Measurements from ENCODE around the gene PCDHGB4.

Gene PCDHGB4

GRCh38 chr5:141383345-141383744 is 4.2 kb upstream of the PCDHGB4 start:
- no peak overlapping the region for H2BK5ac ChIP-seq (ENCODE audit: low read length)
- WGBS (ENCODE audit: extremely low coverage, insufficient coverage, low lambda C conversion rate) = no CpG with 5 or more reads among the region's 21 CpGs
- H3K79me1 ChIP-seq (ENCODE audit: low read length) = no peaks in the 10 kb centered on the region
- no peak overlapping the region for H3K27ac ChIP-seq (ENCODE audit: low read depth, low read length)
- H3K27me3 ChIP-seq (ENCODE audit: insufficient read depth, low read length, poor library complexity) = no peaks in the 10 kb centered on the region
- H2AK5ac ChIP-seq (ENCODE audit: low read length) = no peak overlapping the region
- DNase-seq = no peak
- no peak overlapping the region for H3K4me2 ChIP-seq (ENCODE audit: low read length)
- no peaks in the 10 kb centered on the region for H3K36me3 ChIP-seq (ENCODE audit: control insufficient read depth, insufficient read depth, low read length)
- no peak overlapping the region for H2BK15ac ChIP-seq (replicated peaks; ENCODE audit: low read depth)
- H3K4ac ChIP-seq (ENCODE audit: low read depth, low read length) = no peak overlapping the region
- H3K18ac ChIP-seq (ENCODE audit: low read length) = no peak overlapping the region
- no peaks in the 10 kb centered on the region for H3K4me1 ChIP-seq (ENCODE audit: control insufficient read depth, low read depth, low read length)
- no peak overlapping the region for H3K4me3 ChIP-seq (ENCODE audit: low read length)
- H2BK120ac ChIP-seq (ENCODE audit: low read depth, low read length) = no peak overlapping the region
- no peak overlapping the region for H3K23ac ChIP-seq (ENCODE audit: low read length)
- no peak overlapping the region for H4K8ac ChIP-seq (ENCODE audit: low read depth, low read length)
- H4K5ac ChIP-seq (ENCODE audit: low read length) = no peak overlapping the region
- no peak overlapping the region for H3K9ac ChIP-seq (ENCODE audit: low read length)
- H3K56ac ChIP-seq (ENCODE audit: low read length) = no peak overlapping the region
- no peaks in the 10 kb centered on the region for H3K79me2 ChIP-seq (ENCODE audit: control insufficient read depth, insufficient read depth, low read length)

- H3K9ac ChIP-seq (ENCODE audit: low read length) = no peak overlapping the region
- no peak overlapping the region for H3K27ac ChIP-seq (ENCODE audit: low read depth, low read length)
- H4K5ac ChIP-seq (ENCODE audit: low read length) = no peak overlapping the region
- DNase-seq = no peak
- no peaks in the 10 kb centered on the region for H3K4me1 ChIP-seq (ENCODE audit: control insufficient read depth, low read depth, low read length)
- H3K36me3 ChIP-seq (ENCODE audit: control insufficient read depth, insufficient read depth, low read length) = no peaks in the 10 kb centered on the region
- H3K4me3 ChIP-seq (ENCODE audit: low read length) = no peak overlapping the region
- no CpG with 5 or more reads among the region's 43 CpGs for WGBS (ENCODE audit: extremely low coverage, insufficient coverage, low lambda C conversion rate)
- no peak overlapping the region for H3K23ac ChIP-seq (ENCODE audit: low read length)
- no peak overlapping the region for H3K56ac ChIP-seq (ENCODE audit: low read length)
- H2BK120ac ChIP-seq (ENCODE audit: low read depth, low read length) = no peak overlapping the region
- H3K27me3 ChIP-seq (ENCODE audit: insufficient read depth, low read length, poor library complexity) = no peaks in the 10 kb centered on the region
- H3K4me2 ChIP-seq (ENCODE audit: low read length) = no peak overlapping the region
- no peaks in the 10 kb centered on the region for H3K79me1 ChIP-seq (ENCODE audit: low read length)
- no peak overlapping the region for H2BK5ac ChIP-seq (ENCODE audit: low read length)
- no peak overlapping the region for H3K18ac ChIP-seq (ENCODE audit: low read length)
- H3K4ac ChIP-seq (ENCODE audit: low read depth, low read length) = no peak overlapping the region
- H2AK5ac ChIP-seq (ENCODE audit: low read length) = no peak overlapping the region
- no peak overlapping the region for H4K8ac ChIP-seq (ENCODE audit: low read depth, low read length)
- no peaks in the 10 kb centered on the region for H3K79me2 ChIP-seq (ENCODE audit: control insufficient read depth, insufficient read depth, low read length)
- no peak overlapping the region for H2BK15ac ChIP-seq (replicated peaks; ENCODE audit: low read depth)
These were observed 2.8 kb upstream of the PCDHGB4 start for GRCh38 chr5:141384471-141385267.

GRCh38 chr5:141388661-141389060 is 1.2 kb downstream of the PCDHGB4 start:
- no peak overlapping the region for H3K56ac ChIP-seq (ENCODE audit: low read length)
- H3K36me3 ChIP-seq (ENCODE audit: control insufficient read depth, insufficient read depth, low read length) = no peaks in the 10 kb centered on the region
- H2BK15ac ChIP-seq (replicated peaks; ENCODE audit: low read depth) = no peak overlapping the region
- H3K4me1 ChIP-seq (ENCODE audit: control insufficient read depth, low read depth, low read length) = no peaks in the 10 kb centered on the region
- no CpG with 5 or more reads among the region's 10 CpGs for WGBS (ENCODE audit: extremely low coverage, insufficient coverage, low lambda C conversion rate)
- no peak overlapping the region for H3K4me2 ChIP-seq (ENCODE audit: low read length)
- H3K27me3 ChIP-seq (ENCODE audit: insufficient read depth, low read length, poor library complexity) = no peaks in the 10 kb centered on the region
- H4K5ac ChIP-seq (ENCODE audit: low read length) = no peak overlapping the region
- no peak overlapping the region for H3K4ac ChIP-seq (ENCODE audit: low read depth, low read length)
- H2BK120ac ChIP-seq (ENCODE audit: low read depth, low read length) = no peak overlapping the region
- no peak overlapping the region for H2AK5ac ChIP-seq (ENCODE audit: low read length)
- H3K9ac ChIP-seq (ENCODE audit: low read length) = no peak overlapping the region
- no peak overlapping the region for H3K23ac ChIP-seq (ENCODE audit: low read length)
- no peak for DNase-seq
- no peaks in the 10 kb centered on the region for H3K79me2 ChIP-seq (ENCODE audit: control insufficient read depth, insufficient read depth, low read length)
- no peak overlapping the region for H3K18ac ChIP-seq (ENCODE audit: low read length)
- H4K8ac ChIP-seq (ENCODE audit: low read depth, low read length) = no peak overlapping the region
- no peak overlapping the region for H3K27ac ChIP-seq (ENCODE audit: low read depth, low read length)
- no peak overlapping the region for H3K4me3 ChIP-seq (ENCODE audit: low read length)
- H2BK5ac ChIP-seq (ENCODE audit: low read length) = no peak overlapping the region
- no peaks in the 10 kb centered on the region for H3K79me1 ChIP-seq (ENCODE audit: low read length)

DNA sequence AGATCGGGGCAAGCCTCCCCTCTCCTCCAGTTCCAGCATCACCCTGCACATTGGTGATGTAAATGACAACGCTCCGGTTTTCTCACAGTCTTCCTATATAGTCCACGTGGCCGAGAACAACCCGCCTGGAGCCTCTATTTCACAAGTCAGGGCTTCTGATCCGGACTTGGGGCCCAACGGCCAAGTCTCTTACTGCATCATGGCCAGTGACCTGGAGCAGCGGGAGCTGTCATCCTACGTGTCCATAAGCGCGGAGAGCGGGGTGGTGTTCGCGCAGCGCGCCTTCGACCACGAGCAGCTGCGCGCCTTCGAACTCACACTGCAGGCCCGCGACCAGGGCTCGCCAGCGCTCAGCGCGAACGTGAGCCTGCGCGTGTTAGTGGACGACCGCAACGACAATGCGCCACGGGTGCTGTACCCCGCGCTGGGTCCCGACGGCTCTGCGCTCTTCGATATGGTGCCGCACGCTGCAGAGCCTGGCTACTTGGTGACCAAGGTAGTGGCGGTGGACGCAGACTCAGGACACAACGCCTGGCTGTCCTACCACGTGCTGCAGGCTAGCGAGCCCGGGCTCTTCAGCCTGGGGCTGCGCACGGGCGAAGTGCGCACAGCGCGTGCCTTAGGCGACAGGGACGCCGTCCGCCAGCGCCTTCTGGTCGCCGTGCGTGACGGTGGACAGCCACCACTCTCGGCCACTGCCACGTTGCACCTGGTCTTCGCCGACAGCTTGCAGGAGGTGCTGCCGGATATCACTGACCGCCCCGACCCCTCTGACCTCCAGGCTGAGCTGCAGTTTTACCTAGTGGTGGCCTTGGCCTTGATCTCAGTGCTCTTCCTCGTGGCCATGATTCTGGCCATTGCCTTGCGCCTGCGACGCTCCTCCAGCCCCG is 1.9 kb downstream of the PCDHGB4 start:
- H3K27me3 ChIP-seq (ENCODE audit: insufficient read depth, low read length, poor library complexity) = no peaks in the 10 kb centered on the region
- no peak overlapping the region for H3K4ac ChIP-seq (ENCODE audit: low read depth, low read length)
- no peak overlapping the region for H2BK5ac ChIP-seq (ENCODE audit: low read length)
- H3K56ac ChIP-seq (ENCODE audit: low read length) = no peak overlapping the region
- no CpG with 5 or more reads among the region's 77 CpGs for WGBS (ENCODE audit: extremely low coverage, insufficient coverage, low lambda C conversion rate)
- H3K27ac ChIP-seq (ENCODE audit: low read depth, low read length) = no peak overlapping the region
- no peaks in the 10 kb centered on the region for H3K79me2 ChIP-seq (ENCODE audit: control insufficient read depth, insufficient read depth, low read length)
- H2BK15ac ChIP-seq (replicated peaks; ENCODE audit: low read depth) = no peak overlapping the region
- no peak for DNase-seq
- no peak overlapping the region for H3K18ac ChIP-seq (ENCODE audit: low read length)
- no peak overlapping the region for H4K8ac ChIP-seq (ENCODE audit: low read depth, low read length)
- no peak overlapping the region for H2BK120ac ChIP-seq (ENCODE audit: low read depth, low read length)
- no peak overlapping the region for H3K23ac ChIP-seq (ENCODE audit: low read length)
- no peak overlapping the region for H3K4me2 ChIP-seq (ENCODE audit: low read length)
- no peaks in the 10 kb centered on the region for H3K79me1 ChIP-seq (ENCODE audit: low read length)
- no peak overlapping the region for H3K4me3 ChIP-seq (ENCODE audit: low read length)
- no peaks in the 10 kb centered on the region for H3K4me1 ChIP-seq (ENCODE audit: control insufficient read depth, low read depth, low read length)
- H3K36me3 ChIP-seq (ENCODE audit: control insufficient read depth, insufficient read depth, low read length) = no peaks in the 10 kb centered on the region
- H2AK5ac ChIP-seq (ENCODE audit: low read length) = no peak overlapping the region
- H4K5ac ChIP-seq (ENCODE audit: low read length) = no peak overlapping the region
- H3K9ac ChIP-seq (ENCODE audit: low read length) = no peak overlapping the region

GRCh38 chr5:141392429-141393198 is 5.1 kb downstream of the PCDHGB4 start, which contains the start of gene PCDHGA8:
TSS of gene PCDHGA8 (plus strand) at chr5:141392633. CDS start at chr5:141392814, 181 bp downstream.
- no peak within 1 kb of the TSS for H3K4me2 ChIP-seq (ENCODE audit: low read length)
- no peak within 1 kb of the TSS for H3K23ac ChIP-seq (ENCODE audit: low read length)
- no peak within 1 kb of the TSS for H3K56ac ChIP-seq (ENCODE audit: low read length)
- no peaks in the 10 kb centered on the region for H3K4me1 ChIP-seq (ENCODE audit: control insufficient read depth, low read depth, low read length)
- H2BK120ac ChIP-seq (ENCODE audit: low read depth, low read length) = no peak within 1 kb of the TSS
- no peak within 1 kb of the TSS for H2BK5ac ChIP-seq (ENCODE audit: low read length)
- WGBS (ENCODE audit: extremely low coverage, insufficient coverage, low lambda C conversion rate) = 100% methylated on average over 1 of the region's 38 CpGs
- no peak within 1 kb of the TSS for H2AK5ac ChIP-seq (ENCODE audit: low read length)
- H3K36me3 ChIP-seq (ENCODE audit: control insufficient read depth, insufficient read depth, low read length) = no peaks in the 10 kb centered on the region
- no peaks in the 10 kb centered on the region for H3K79me2 ChIP-seq (ENCODE audit: control insufficient read depth, insufficient read depth, low read length)
- no peaks in the 10 kb centered on the region for H3K79me1 ChIP-seq (ENCODE audit: low read length)
- H3K4me3 ChIP-seq (ENCODE audit: low read length) = no peak within 1 kb of the TSS
- H4K5ac ChIP-seq (ENCODE audit: low read length) = no peak within 1 kb of the TSS
- no peak within 1 kb of the TSS for H4K8ac ChIP-seq (ENCODE audit: low read depth, low read length)
- H3K27ac ChIP-seq (ENCODE audit: low read depth, low read length) = no peak within 1 kb of the TSS
- no peak within 1 kb of the TSS for H3K18ac ChIP-seq (ENCODE audit: low read length)
- no peak within 1 kb of the TSS for H2BK15ac ChIP-seq (replicated peaks; ENCODE audit: low read depth)
- no peak for DNase-seq
- no peak within 1 kb of the TSS for H3K9ac ChIP-seq (ENCODE audit: low read length)
- no peaks in the 10 kb centered on the region for H3K27me3 ChIP-seq (ENCODE audit: insufficient read depth, low read length, poor library complexity)
- no peak within 1 kb of the TSS for H3K4ac ChIP-seq (ENCODE audit: low read depth, low read length)
